Measurements from ENCODE around the gene STK26.

- TF ChIP-seq CTCF (IDR thresholded peaks at IDR 0.05; ENCODE audit: insufficient read depth, low read length) (no peak), POLR2AphosphoS5 (IDR thresholded peaks at IDR 0.05; ENCODE audit: low read depth) (no peak), REST (IDR thresholded peaks at IDR 0.05; ENCODE audit: insufficient replicate concordance, low read depth) (no peak), SPI1 (IDR thresholded peaks at IDR 0.05; ENCODE audit: borderline replicate concordance, low read depth) (no peak)
Observed at GRCh38 chrX:132044953-132045352, 21.9 kb downstream of the STK26 start.
